GM23338 (cell line): ENCODE results near the gene ARHGEF16. TPM values are rescaled to one million over a fixed set of nuclear protein-coding genes. Genes with fewer than 3 reads are reported as not detected.

Experiments used
- ATAC-seq: fragments of 200-7000 bp; cut with Tn5 transposase; 3 replicates; pipeline ENCODE4 v1.9.1; 2020
- DNase-seq: peaks from one replicate; pipeline ENCODE4 v3.0.0-alpha.2; 2015; ENCODE audit warnings: low spot score
- H2AFZ ChIP-seq: fragments of 200-600 bp; sonication (generic); 2 replicates; pipeline ENCODE4 v1.8.0; 2016; ENCODE audit warnings: antibody characterized with exemption, mild to moderate bottlenecking, moderate library complexity
- H3F3A ChIP-seq: fragments of 200-600 bp; sonication (generic); replicated peaks from 2 replicates; pipeline ENCODE4 v1.8.0; 2017; ENCODE audit warnings: antibody characterized with exemption, mixed run types, low read depth
- H3K27ac ChIP-seq: fragments of 200-600 bp; sonication (generic); 2 replicates; pipeline ENCODE4 v1.6.1; 2016; ENCODE audit warnings: low read depth
- H3K27me3 ChIP-seq: fragments of 200-600 bp; sonication (generic); 2 replicates; pipeline ENCODE4 v1.8.0; 2016; ENCODE audit warnings: mild to moderate bottlenecking, mixed run types, moderate library complexity; ENCODE audit not compliant: insufficient read depth
- H3K36me3 ChIP-seq: fragments of 200-600 bp; sonication (generic); 2 replicates; pipeline ENCODE4 v1.8.0; 2016; ENCODE audit warnings: mild to moderate bottlenecking; ENCODE audit not compliant: insufficient read depth
- H3K4me1 ChIP-seq: fragments of 200-600 bp; sonication (generic); 2 replicates; pipeline ENCODE4 v1.8.0; 2016; ENCODE audit warnings: mild to moderate bottlenecking, moderate library complexity; ENCODE audit not compliant: insufficient read depth
- H3K4me2 ChIP-seq: fragments of 200-600 bp; sonication (generic); 2 replicates; pipeline ENCODE4 v1.7.1; 2017; ENCODE audit warnings: mixed run types
- H3K4me3 ChIP-seq: fragments of 200-600 bp; sonication (generic); 2 replicates; pipeline ENCODE4 v1.6.1; 2016; ENCODE audit warnings: mixed run types
- H3K79me2 ChIP-seq: fragments of 200-600 bp; sonication (generic); replicated peaks from 2 replicates; pipeline ENCODE4 v1.8.0; 2017; ENCODE audit warnings: mild to moderate bottlenecking; ENCODE audit not compliant: insufficient read depth
- H3K9me2 ChIP-seq: fragments of 200-600 bp; sonication (generic); 2 replicates; pipeline ENCODE4 v1.8.0; 2017; ENCODE audit not compliant: insufficient read depth
- H4K20me1 ChIP-seq: fragments of 200-600 bp; sonication (generic); replicated peaks from 2 replicates; pipeline ENCODE4 v1.8.0; 2017; ENCODE audit warnings: mild to moderate bottlenecking; ENCODE audit not compliant: insufficient read depth
- H3K27ac Mint-ChIP-seq: 2 replicates; pipeline ENCODE4 v1.8.0; 2020; ENCODE audit warnings: inconsistent platforms, mild to moderate bottlenecking, moderate library complexity, mixed read lengths
- H3K27me3 Mint-ChIP-seq: 3 replicates; pipeline ENCODE4 v1.8.0; 2022; ENCODE audit warnings: low read depth, mild to moderate bottlenecking, moderate library complexity, mixed read lengths, inconsistent platforms; ENCODE audit not compliant: insufficient read depth, poor library complexity
- H3K36me3 Mint-ChIP-seq: 3 replicates; pipeline ENCODE4 v1.8.0; 2021; ENCODE audit warnings: low read depth, mild to moderate bottlenecking, inconsistent platforms, moderate library complexity, mixed read lengths
- H3K4me1 Mint-ChIP-seq: 3 replicates; pipeline ENCODE4 v1.8.0; 2020; ENCODE audit warnings: mild to moderate bottlenecking, inconsistent platforms, mixed read lengths
- H3K4me3 Mint-ChIP-seq: 3 replicates; pipeline ENCODE4 v1.8.0; 2021; ENCODE audit warnings: moderate library complexity, mild to moderate bottlenecking, inconsistent platforms, mixed read lengths
- H3K9me3 Mint-ChIP-seq: 3 replicates; pipeline ENCODE4 v1.8.0; 2020; ENCODE audit warnings: moderate library complexity, mild to moderate bottlenecking, inconsistent platforms, mixed read lengths
- CREB1 ChIP-seq: fragments of 250-450 bp; sonication (Bioruptor Pico); IDR thresholded peaks from 2 replicates; pipeline ENCODE4 v1.5.0; 2020; ENCODE audit warnings: low read depth, mild to moderate bottlenecking, moderate library complexity
- CTCF ChIP-seq, 2 experiments: fragments of 200-600 bp in 1 of 2; sonication (generic) in 1 of 2; conservative IDR thresholded peaks; 2 replicates each; pipeline versions ENCODE4 v1.5.1 to v1.6.1; 2016 to 2017; ENCODE audit warnings: antibody characterized with exemption in 2 of 2, low read depth in 2 of 2, mild to moderate bottlenecking in 2 of 2, moderate library complexity in 1 of 2
- ETS1 ChIP-seq: IDR thresholded peaks from 2 replicates; pipeline ENCODE4 v1.6.1; 2016; ENCODE audit warnings: antibody characterized with exemption
- EZH2 ChIP-seq: fragments of 200-600 bp; sonication (generic); IDR thresholded peaks from one replicate; pipeline ENCODE4 v1.8.0; 2017; ENCODE audit warnings: antibody characterized with exemption, mild to moderate bottlenecking, low read depth; ENCODE audit not compliant: unreplicated experiment
- EZH2phosphoT487 ChIP-seq: fragments of 200-600 bp; sonication (generic); IDR thresholded peaks from one replicate; pipeline ENCODE4 v1.8.1; 2018; ENCODE audit warnings: antibody characterized with exemption; ENCODE audit not compliant: unreplicated experiment
- JUNB ChIP-seq: IDR thresholded peaks from one replicate; pipeline ENCODE4 v1.6.1; 2016; ENCODE audit warnings: antibody characterized with exemption; ENCODE audit not compliant: unreplicated experiment
- NANOG ChIP-seq: IDR thresholded peaks from 2 replicates; pipeline ENCODE4 v1.6.1; 2016; ENCODE audit warnings: antibody characterized with exemption, borderline replicate concordance
- POLR2AphosphoS5 ChIP-seq: IDR thresholded peaks from 2 replicates; pipeline ENCODE4 v1.6.1; 2016; ENCODE audit warnings: antibody characterized with exemption, low read depth
- REST ChIP-seq: IDR thresholded peaks from one replicate; pipeline ENCODE4 v1.6.1; 2018; ENCODE audit warnings: antibody characterized with exemption; ENCODE audit not compliant: unreplicated experiment
- STAT1 ChIP-seq: IDR thresholded peaks from one replicate; pipeline ENCODE4 v1.6.1; 2016; ENCODE audit warnings: antibody characterized with exemption; ENCODE audit not compliant: unreplicated experiment
- ZNF114 ChIP-seq: fragments of 250-450 bp; sonication (Bioruptor Pico); IDR thresholded peaks from 2 replicates; pipeline ENCODE4 v1.5.0; 2020; ENCODE audit warnings: mild to moderate bottlenecking, moderate library complexity
- ZNF331 ChIP-seq: fragments of 250-450 bp; sonication (Bioruptor Pico); IDR thresholded peaks from 2 replicates; pipeline ENCODE4 v1.5.0; 2020; ENCODE audit warnings: low read depth, mild to moderate bottlenecking, moderate library complexity
- ZNF462 ChIP-seq: fragments of 250-450 bp; sonication (Bioruptor Pico); IDR thresholded peaks from 2 replicates; pipeline ENCODE4 v1.5.0; 2020; ENCODE audit warnings: mild to moderate bottlenecking, moderate library complexity
- polyA plus RNA-seq: library from polyadenylated mRNA; unstranded; fragments of >200 nt; fragmentation: Nextera tagmentation; extraction: Ambion mirVana; gene quantifications from 2 replicates; pipeline ENCODE4 v1.2.1, GENCODE V29; 2016
- total RNA-seq: library from RNA; depleted of rRNA; stranded (reverse); fragments of >200 nt; shearing (Covaris generic); gene quantifications from 2 replicates; pipeline ENCODE4 v1.2.3, GENCODE V29; 2014

Gene ARHGEF16
- total and polyA plus RNA-seq, 2 experiments from 2014 or later: 12.2 to 29.3 TPM

- Mint-ChIP-seq H3K4me1 (peaks cover 24% of the 10 kb centered on the region), H3K27ac (no peak overlapping the region), H3K9me3 (no peaks in the 10 kb centered on the region; the same call in 2 of the 3 replicates), H3K27me3 (peaks cover 11% of the 10 kb centered on the region), H3K4me3 (no peak overlapping the region), H3K36me3 (peaks cover 6% of the 10 kb centered on the region; the same call in 1 of the 3 replicates)
- no peaks in the 10 kb centered on the region for H4K20me1 ChIP-seq
- H3K4me3 ChIP-seq: no peak overlapping the region
- no peak overlapping the region for H3K27ac ChIP-seq
- no peak overlapping the region for H2AFZ ChIP-seq
- peaks cover 17% of the 10 kb centered on the region for H3F3A ChIP-seq
- DNase-seq (no peak), ATAC-seq (no peak)
- peaks cover 19% of the 10 kb centered on the region; the same call in 1 of the 2 replicates for H3K79me2 ChIP-seq
- H3K27me3 ChIP-seq: no peaks in the 10 kb centered on the region
- peaks cover 18% of the 10 kb centered on the region; the same call in 1 of the 2 replicates for H3K4me1 ChIP-seq
- no peak overlapping the region for H3K4me2 ChIP-seq
- H3K9me2 ChIP-seq: no peaks in the 10 kb centered on the region
- no peaks in the 10 kb centered on the region for H3K36me3 ChIP-seq
- TF ChIP-seq POLR2AphosphoS5 (no peak), JUNB (no peak), EZH2 (no peak), ZNF462 (CRISPR knock-in tag) (no peak), EZH2phosphoT487 (no peak), STAT1 (no peak), NANOG (no peak), CREB1 (CRISPR knock-in tag) (no peak), REST (no peak), ETS1 (no peak), ZNF331 (CRISPR knock-in tag) (no peak), ZNF114 (CRISPR knock-in tag) (no peak), CTCF (conservative IDR thresholded peaks at IDR 0.05; ENCODE audit: low read depth in 2 of 2) (no peak)
Observed at GRCh38 chr1:3457910-3458883, 3.7 kb downstream of the ARHGEF16 start.
